Left ventricle myocardium inferior (tissue), 1 donor: ENCODE results near the gene DOCK8. TPM values are rescaled to one million over a fixed set of nuclear protein-coding genes. Genes with fewer than 3 reads are reported as not detected.

Experiments
- DNase-seq: peaks from one replicate; pipeline ENCODE4 v3.0.0-alpha.2; 2020
- H3K27ac ChIP-seq: fragments of 200-600 bp; replicated peaks from 2 replicates; pipeline ENCODE4 v1.8.0; 2021
- H3K27me3 ChIP-seq: fragments of 200-600 bp; 2 replicates; pipeline ENCODE4 v1.8.0; 2021; ENCODE audit warnings: low read depth
- H3K36me3 ChIP-seq: fragments of 200-600 bp; 2 replicates; pipeline ENCODE4 v1.8.0; 2021
- H3K4me1 ChIP-seq: fragments of 200-600 bp; 2 replicates; pipeline ENCODE4 v1.8.0; 2021
- H3K4me3 ChIP-seq: fragments of 200-600 bp; 2 replicates; pipeline ENCODE4 v1.8.0; 2021; ENCODE audit warnings: mild to moderate bottlenecking, moderate library complexity
- H3K9me3 ChIP-seq: fragments of 200-600 bp; replicated peaks from 2 replicates; pipeline ENCODE4 v1.8.0; 2021
- intact Hi-C: fragments of 100-400 bp; cut with micrococcal nuclease; formaldehyde crosslinking; loops from one replicate; pipeline ENCODE4 v1.11.0; 2022
- total RNA-seq: library from RNA; stranded (reverse); fragmentation: NEBNext Ultra II Directional; extraction: Animal tissue kit (Norgen Biotek cat#: 25700); gene quantifications from one replicate; pipeline ENCODE4 v1.2.1, GENCODE V29; 2021
- TF ChIP-seq, protein P1 (sequence below): fragments of 200-600 bp; IDR thresholded peaks from 2 replicates; pipeline ENCODE4 v1.8.0; 2021; ENCODE audit warnings: antibody characterized with exemption, mild to moderate bottlenecking, borderline replicate concordance
- donor health status: DM: no; HTN: yes; CAD: no; lungs with severe emphysema.

Gene DOCK8
- total RNA-seq, 1 donor from 2014 or later: 3.7 TPM

- DNase-seq: no peak
- TF ChIP-seq, protein P1, sequence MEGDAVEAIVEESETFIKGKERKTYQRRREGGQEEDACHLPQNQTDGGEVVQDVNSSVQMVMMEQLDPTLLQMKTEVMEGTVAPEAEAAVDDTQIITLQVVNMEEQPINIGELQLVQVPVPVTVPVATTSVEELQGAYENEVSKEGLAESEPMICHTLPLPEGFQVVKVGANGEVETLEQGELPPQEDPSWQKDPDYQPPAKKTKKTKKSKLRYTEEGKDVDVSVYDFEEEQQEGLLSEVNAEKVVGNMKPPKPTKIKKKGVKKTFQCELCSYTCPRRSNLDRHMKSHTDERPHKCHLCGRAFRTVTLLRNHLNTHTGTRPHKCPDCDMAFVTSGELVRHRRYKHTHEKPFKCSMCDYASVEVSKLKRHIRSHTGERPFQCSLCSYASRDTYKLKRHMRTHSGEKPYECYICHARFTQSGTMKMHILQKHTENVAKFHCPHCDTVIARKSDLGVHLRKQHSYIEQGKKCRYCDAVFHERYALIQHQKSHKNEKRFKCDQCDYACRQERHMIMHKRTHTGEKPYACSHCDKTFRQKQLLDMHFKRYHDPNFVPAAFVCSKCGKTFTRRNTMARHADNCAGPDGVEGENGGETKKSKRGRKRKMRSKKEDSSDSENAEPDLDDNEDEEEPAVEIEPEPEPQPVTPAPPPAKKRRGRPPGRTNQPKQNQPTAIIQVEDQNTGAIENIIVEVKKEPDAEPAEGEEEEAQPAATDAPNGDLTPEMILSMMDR: no peak
- no peaks in the 10 kb centered on the region for H3K36me3 ChIP-seq
- intact Hi-C loops: no loop called here
- no peaks in the 10 kb centered on the region for H3K27me3 ChIP-seq
- H3K27ac ChIP-seq: no peak overlapping the region
- no peaks in the 10 kb centered on the region for H3K4me1 ChIP-seq
- H3K9me3 ChIP-seq: peaks cover 5% of the 10 kb centered on the region
- no peak overlapping the region for H3K4me3 ChIP-seq
Observed at GRCh38 chr9:487429-487828, 272.8 kb downstream of the DOCK8 start.

DNA sequence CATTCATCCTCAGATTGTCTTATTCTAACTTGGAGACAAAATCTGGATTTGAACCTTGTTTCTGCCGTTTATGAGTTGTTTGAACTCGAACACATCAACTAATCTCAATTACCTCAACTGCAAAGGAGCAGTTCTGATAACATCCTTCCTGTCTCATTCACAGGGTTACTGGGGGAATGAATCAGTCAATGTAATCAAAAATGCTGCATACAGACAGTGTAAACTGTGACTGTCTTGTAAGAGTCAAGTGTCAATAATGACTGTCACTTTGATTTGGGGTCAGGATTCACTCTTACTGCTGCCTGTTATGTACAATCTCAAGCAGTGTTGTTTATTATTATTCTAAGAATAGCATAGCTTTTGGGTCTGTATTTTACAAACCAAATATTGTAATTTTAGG, 273.8 kb downstream of the DOCK8 start:
- Histone ChIP-seq H3K4me3 (no peak overlapping the region), H3K27ac (no peak overlapping the region), H3K9me3 (peaks cover 5% of the 10 kb centered on the region), H3K36me3 (no peaks in the 10 kb centered on the region), H3K4me1 (no peaks in the 10 kb centered on the region), H3K27me3 (no peaks in the 10 kb centered on the region)
- DNase-seq: no peak
- intact Hi-C loops: no loop called here
- TF ChIP-seq, protein P1: no peak

- H3K4me1 ChIP-seq: no peaks in the 10 kb centered on the region
- intact Hi-C loops: no loop called here
Observed at GRCh38 chr9:489198-490197, 274.8 kb downstream of the DOCK8 start.

DNA sequence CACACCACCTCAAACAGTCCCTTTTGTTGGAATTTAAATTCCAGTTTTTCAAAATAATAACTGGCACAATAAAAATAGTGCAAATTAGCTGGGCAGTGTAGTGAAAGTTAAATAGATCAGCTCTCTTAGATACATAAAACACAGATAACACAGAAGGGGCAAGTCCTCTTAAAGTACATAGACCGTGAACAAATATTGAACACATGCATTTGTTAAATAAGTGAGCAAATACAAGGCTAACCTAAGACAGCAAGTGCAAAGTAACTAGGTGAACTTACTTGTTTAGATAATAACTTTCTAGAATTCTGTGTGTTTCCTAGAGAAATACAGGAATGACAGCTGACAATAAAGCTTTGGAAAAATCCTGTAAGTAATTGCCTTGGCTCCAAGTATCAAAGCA, 280.1 kb downstream of the DOCK8 start:
- TF ChIP-seq, protein P1: no peak
- H3K27me3 ChIP-seq: no peaks in the 10 kb centered on the region
- H3K36me3 ChIP-seq: no peaks in the 10 kb centered on the region
- H3K27ac ChIP-seq: no peak overlapping the region
- no peak for DNase-seq
- no peak overlapping the region for H3K4me3 ChIP-seq
- no peaks in the 10 kb centered on the region for H3K9me3 ChIP-seq
- no peaks in the 10 kb centered on the region for H3K4me1 ChIP-seq
- intact Hi-C loops: no loop called here

More at GRCh38 chr9:489198-490197, 274.8 kb downstream of the DOCK8 start:
- Histone ChIP-seq H3K27me3 (no peaks in the 10 kb centered on the region), H3K36me3 (no peaks in the 10 kb centered on the region), H3K9me3 (no peaks in the 10 kb centered on the region), H3K27ac (no peak overlapping the region), H3K4me3 (no peak overlapping the region)
- TF ChIP-seq, protein P1: no peak
- DNase-seq: no peak

DNA sequence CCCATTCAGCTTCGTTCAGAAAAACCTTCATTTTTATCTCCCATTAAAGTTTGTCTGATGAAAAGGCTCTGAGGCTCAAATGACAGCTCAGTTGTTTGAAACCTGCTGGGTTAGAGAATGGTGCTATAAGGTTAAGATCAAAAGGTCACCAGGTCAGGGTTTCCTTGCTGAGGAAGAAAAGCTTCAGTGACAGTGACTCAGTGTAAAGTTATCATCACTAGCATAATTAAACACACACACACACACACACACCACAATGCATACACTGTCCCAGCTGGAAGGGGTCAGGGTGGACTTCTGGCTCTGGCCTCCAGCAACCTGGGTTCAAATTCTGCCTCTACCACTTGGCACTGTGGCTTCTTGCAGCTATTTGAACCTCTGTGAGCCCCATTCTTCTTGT, 281.1 kb downstream of the DOCK8 start:
- Histone ChIP-seq H3K9me3 (no peaks in the 10 kb centered on the region), H3K4me1 (no peaks in the 10 kb centered on the region), H3K27ac (no peak overlapping the region), H3K27me3 (no peaks in the 10 kb centered on the region), H3K4me3 (no peak overlapping the region), H3K36me3 (no peaks in the 10 kb centered on the region)
- intact Hi-C loops: no loop called here
- TF ChIP-seq, protein P1: no peak
- DNase-seq: no peak
